HK-2 (cell line): ENCODE measurements around the gene JPT1.
A peak's percentile ranks its signal among the peaks of the same experiment; 100 is the strongest.

Experiments used
- DNase-seq: peaks from one replicate; pipeline ENCODE4 v3.0.0-alpha.2; 2018; ENCODE audit not compliant: unreplicated experiment

The JPT1 gene

DNA sequence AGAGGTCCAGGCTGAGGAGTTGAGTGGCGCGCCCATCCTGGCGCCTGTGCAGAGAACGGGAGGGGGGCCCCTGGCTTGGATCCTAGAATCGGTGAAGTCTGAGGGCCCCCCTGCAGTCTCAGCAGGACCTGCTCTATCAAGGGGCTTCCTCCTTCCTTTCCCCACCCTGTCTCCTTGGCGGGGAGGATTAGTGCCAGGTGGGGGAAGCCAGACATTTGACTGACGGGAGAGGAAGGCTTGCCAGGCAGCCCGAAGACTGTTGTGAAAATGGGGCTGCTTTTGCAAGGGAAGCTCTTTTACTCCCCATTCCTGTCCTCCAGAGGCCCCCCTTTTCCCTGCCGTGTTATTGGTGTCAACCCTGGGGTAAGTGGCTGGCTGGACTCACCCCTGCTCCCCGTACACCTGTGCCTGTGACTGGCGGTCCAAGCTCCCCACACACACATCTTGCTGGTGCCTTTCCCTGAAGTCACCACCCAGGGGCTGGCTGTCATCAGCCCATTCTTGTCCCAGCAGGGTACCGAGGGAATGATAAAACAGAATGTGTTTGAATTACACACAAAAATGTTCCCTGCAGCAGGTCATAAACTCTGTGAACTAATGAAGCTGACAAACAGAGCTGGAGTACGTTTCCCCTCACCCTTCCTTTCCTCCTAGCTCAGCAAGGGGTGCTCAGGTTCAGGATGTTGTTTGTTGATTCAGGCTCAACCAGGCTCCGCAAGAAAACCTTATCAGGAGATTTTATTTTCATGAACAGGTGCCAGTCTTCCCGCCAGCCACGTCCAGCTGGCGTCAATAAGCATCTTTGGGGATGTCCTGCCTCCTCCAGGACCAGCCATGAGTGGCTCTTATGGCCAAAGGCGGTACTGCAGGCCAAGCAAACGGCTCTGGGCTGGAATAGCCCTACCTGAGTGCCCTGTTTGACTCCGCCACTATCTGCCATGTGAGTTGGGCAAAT is 48.9 kb downstream of the JPT1 start:
- DNase-seq: no peak

- DNase-seq: no peak
Measured at GRCh38 chr17:75103601-75104554, 50.4 kb downstream of the JPT1 start.

GRCh38 chr17:75102385-75102821 is 51.9 kb downstream of the JPT1 start:
- no peak for DNase-seq

DNA sequence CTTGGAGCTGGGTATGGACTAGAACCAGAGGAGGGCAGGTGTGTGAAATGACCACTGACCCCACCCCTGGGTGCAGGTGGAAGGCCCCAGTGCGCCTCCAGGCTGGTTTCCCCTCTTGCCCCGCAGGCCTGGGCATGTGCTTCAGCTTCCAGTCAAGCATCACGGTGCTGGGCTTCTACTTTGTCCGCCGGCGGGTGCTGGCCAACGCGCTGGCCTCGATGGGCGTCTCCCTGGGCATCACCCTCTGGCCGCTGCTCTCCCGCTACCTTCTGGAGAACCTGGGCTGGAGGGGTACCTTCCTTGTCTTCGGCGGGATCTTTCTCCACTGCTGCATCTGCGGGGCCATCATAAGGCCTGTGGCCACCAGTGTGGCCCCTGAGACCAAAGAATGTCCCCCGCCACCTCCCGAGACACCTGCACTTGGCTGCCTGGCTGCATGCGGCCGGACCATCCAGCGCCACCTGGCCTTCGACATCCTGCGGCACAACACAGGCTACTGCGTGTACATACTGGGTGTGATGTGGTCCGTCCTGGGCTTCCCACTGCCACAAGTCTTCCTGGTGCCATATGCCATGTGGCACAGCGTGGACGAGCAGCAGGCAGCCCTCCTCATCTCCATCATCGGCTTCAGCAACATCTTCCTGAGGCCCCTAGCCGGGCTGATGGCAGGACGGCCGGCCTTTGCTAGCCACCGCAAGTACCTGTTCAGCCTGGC is 54.3 kb downstream of the JPT1 start:
- DNase-seq: no peak

- DNase-seq: no peak
Measured at GRCh38 chr17:75098861-75099260, 55.5 kb downstream of the JPT1 start.

DNA sequence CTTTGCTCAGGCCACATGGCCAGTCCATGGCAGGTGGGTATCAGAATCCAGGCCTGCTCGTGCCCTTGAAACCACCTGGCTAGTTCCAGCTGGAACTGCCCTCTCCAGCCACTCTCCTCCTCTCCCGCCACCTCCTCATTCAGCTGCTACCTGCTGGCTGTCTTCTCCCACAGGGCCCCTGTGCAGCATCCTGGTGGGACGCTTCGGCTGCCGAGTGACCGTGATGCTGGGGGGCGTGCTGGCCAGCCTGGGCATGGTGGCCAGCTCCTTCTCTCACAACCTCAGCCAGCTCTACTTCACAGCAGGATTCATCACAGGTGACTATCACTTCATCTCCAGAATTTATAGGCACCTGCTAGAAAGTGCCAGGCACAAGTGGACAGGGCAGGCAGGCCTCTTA is 56.4 kb downstream of the JPT1 start:
- DNase-seq: no peak

DNA sequence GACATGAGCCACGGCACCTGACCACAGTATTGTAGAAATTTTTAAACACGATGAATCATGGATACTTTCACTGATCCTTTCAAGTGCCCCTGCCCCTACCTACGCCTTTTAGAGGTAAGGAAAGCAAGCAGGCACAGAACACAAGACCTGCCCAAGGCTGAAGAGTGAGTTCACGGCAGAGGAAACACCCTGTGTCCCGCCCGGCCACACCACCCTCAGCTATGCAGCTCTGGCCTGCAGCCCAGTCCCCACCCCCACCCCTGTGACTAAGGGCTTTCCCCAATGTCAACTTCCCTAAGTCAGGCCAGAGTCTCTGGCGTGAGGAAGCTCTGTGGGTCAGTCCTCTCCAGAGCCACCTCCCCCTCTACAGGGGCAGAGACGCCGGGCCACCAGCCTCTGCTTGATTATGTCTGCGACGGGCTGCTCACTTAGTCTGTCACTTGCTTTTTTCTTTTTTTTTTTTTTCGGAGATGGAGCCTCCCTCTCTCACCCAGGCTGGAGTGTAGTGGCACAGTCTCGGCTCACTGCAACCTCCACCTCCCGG is 58.2 kb downstream of the JPT1 start:
- peak; percentile 95 for DNase-seq

DNA sequence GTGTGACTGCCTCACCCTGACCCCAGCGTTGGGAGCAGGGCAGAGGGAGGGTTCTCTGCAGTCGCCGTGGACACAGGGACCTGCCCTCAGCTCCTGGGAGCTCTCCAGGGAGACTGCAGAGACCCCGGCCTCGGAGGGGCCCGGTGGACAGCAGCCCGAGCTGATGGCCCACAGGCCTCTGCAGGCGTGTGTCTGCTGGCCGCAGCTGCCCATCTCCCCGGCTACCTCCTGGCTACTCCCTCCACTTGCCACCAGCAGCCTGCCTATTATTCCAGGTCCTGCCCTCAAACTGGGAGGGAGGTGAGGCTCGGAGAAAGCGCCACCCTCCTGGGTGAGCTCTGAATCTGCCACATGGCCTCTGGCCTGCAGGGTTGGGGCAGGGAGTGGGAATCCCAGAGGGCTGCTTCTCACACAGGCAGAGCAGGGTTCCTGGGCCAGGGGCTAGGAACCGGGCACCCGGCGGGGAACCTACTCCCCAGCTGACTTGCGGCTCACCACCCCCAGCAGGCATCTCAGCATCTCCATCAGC is 59.4 kb downstream of the JPT1 start:
- DNase-seq: no peak

DNA sequence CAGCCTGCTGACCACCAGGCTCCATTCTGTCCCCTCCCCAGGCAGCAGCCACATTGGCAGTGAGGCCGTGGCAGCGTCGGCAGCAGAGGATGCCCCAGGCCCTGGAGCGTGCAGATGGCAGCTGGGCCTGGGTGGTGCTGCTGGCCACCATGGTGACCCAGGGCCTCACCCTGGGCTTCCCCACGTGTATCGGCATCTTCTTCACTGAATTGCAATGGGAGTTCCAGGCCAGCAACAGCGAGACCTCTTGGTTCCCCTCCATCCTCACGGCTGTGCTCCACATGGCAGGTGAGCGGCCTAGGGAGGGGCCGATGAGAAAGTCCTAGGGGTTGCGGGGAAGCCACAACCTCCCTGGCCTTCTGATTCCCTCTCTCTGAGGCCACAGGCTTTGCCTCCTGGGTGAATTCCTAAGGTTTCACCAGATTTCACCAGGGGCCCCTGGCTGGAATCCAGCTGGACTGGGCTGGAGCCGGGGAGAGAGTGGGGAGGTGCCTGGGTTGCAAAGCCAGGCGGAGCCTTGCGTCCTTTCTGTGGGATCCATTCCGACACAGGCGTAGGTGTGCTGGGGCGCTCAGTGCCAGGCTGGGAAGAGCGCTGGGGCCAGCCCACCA is 60.7 kb downstream of the JPT1 start:
- DNase-seq: no peak

DNA sequence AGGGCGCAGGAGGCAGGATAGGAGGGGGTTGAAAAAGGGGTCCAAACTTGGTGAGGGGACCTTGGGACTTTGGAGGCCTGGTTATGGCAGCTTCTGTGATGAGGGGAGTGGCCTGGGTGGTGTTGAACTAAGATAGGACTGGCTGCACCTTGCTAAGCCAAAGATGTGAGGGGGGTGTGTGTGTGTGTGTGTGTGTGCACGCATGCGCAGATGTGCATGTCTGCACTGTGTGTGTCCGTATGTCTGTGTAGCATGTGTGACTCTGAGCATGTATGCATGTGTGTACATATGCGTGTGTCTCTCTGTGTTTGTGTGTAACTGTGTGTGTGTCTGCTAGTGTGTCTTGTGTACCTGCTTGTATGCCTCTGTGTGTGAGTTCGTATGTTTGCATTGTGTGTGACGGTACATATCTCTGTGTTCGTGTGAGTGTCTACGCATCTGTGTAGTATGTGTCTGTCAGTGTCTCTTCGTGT is 62.4 kb downstream of the JPT1 start:
- DNase-seq: no peak

- DNase-seq: no peak
Measured at GRCh38 chr17:75090871-75091854, 63.1 kb downstream of the JPT1 start.

DNA sequence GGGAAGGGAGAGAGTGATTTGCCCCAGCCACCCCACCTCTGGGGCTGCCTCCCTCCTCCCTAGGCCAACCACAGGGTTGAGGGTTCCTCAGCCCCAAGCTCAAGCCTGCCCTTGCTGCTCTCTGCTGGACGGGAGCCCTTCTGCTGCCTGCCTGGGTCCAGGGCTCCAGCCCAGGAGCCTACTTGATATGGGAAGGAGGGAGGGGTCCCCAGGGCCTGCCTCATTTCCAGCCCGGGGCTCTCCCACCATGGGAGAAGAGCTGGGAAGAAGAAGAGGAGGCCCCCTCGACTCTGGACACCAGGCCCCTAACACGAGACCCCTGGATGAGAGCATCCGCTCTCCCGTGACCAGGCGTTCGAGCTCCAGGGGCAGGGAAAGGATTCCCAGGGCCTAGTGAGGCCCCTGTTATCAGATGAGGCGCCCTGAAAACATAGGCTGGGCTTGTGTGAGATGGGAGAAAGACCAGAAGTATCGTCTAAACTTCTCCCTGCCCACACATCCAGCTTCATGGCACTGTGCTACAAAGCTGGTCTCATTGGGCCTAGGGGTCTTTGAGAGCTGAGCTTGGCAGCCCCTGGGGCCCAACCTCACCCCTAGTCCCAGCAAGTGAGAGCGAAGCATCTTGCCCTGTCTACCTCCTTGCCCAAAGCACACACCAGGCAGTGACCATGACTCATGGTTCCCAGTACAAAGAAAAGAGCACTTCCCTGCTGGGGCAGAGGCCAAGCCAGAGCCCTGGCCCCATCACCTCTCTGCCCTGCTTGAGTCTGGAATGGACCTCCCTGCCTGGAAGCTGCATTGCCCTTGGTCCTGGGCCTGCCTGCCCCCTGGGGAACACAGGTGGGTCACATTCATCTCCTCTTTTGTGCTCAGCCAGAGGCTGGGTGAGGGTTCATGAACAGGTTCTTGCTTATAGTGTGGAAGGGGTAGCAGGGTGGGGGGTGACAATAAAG is 65.6 kb downstream of the JPT1 start:
- DNase-seq: peak; percentile 46

DNA sequence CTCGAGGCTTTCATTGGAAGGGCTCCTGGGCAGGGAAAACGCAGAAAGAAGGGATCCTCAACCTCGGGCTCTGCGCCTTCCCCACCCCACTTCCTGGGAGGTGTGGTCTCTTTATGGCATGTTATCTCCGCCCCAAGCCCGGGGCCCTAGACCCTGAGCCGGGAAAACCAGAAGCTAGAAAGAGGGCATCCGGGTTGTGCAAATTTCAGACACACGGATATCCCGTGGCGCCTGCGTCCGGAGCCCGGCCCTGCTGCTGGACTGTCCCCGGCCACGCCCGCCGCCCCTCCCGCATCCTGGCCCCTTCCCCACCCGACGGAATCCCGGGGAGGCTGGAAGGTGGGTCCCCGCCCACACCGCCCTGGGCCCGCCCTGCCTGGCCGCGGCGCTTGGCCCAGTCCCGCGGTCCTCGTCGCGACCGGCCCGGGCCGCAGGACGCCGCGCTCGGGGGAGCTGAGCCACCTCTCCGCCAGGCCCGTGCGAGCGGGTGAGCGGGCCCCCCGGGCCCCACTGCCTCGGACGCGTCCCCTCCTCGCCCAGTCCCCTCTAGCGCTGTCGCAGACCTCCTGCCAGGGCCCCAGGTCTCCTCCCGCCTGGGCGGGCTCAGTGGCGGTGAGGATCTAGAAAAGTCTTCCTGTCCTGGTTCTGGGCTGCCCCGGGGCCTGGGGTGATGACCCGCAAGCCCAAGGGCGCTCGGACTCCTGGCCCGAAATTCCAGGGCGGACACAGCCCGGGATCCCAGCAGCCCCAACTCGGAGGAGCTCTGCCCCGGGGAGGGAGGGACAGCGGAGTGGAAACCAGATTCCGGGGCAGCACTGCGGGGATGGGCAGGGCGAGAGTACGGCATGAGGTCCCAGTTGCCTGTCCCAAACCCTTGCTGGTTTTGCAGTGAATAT is 66.5 kb downstream of the JPT1 start, which contains the start of gene SLC16A5:
SLC16A5 (plus strand) TSS at position 397 of the 896 bp plus-strand sequence. CDS start 5,683 bp downstream, outside the sequence.
- DNase-seq: peak; percentile 90

GRCh38 chr17:75087182-75087557 is 67.1 kb downstream of the JPT1 start:
- DNase-seq: no peak

DNA sequence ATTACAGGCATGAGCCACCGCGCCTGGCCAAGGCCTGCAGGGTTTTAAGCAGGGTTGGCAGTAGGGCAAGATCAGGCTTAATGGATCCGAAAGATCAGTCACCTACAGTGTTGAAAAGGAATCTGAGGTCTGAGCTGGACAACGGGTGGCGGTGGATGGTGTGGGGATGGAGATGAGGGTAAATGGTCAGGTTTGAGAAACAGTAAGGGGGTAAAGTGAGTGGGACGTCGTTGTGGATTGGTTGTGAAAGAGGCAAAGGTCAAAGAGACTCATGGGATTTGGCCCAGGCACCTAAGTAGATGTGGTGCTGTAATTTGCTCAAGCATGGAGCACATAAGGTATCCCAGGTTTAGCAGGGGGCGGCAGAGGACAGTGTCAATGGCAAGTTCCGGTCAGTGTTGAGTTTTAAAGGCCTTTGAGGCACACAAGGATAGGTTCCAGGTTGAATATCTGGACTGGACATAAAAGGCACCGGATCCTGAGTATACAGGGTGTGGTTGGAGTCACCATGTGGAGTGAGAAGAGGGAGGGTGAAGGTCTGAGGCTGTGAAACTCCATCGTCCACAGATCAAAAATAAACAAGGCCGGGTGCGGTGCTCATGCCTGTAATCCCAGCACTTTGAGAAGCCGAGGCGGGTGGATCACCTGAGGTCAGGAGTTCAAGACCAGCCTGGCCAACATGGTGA is 67.7 kb downstream of the JPT1 start:
- DNase-seq: no peak
